HUES64 (cell line): ENCODE measurements around the gene MYCBPAP.

Source experiments
- H3K27ac ChIP-seq: 2 replicates; pipeline ENCODE4 v1.7.0; 2013; ENCODE audit warnings: low read depth, low read length, inconsistent platforms
- H3K27me3 ChIP-seq: 2 replicates; pipeline ENCODE4 v1.6.1; 2013; ENCODE audit warnings: mild to moderate bottlenecking, low read length; ENCODE audit not compliant: insufficient read depth
- H3K36me3 ChIP-seq: 2 replicates; pipeline ENCODE4 v1.6.1; 2013; ENCODE audit warnings: mild to moderate bottlenecking, low read length; ENCODE audit not compliant: insufficient read depth
- H3K4me1 ChIP-seq: 2 replicates; pipeline ENCODE4 v1.6.1; 2013; ENCODE audit warnings: mild to moderate bottlenecking, low read length, moderate library complexity; ENCODE audit not compliant: insufficient read depth
- H3K4me3 ChIP-seq: 2 replicates; pipeline ENCODE4 v1.5.1; 2013; ENCODE audit warnings: mild to moderate bottlenecking, low read length, moderate library complexity
- H3K9ac ChIP-seq: 2 replicates; pipeline ENCODE4 v1.6.1; 2013; ENCODE audit warnings: mild to moderate bottlenecking, low read depth, low read length
- H3K9me3 ChIP-seq: 2 replicates; pipeline ENCODE4 v1.6.1; 2013; ENCODE audit warnings: low read depth, low read length; ENCODE audit not compliant: insufficient read depth
- WGBS: fragments of 150-250, 120-280 bp; methylation state at CpG from one replicate; pipeline ENCODE4 v1.1.7; 2013; ENCODE audit warnings: missing lambda C conversion rate; 5-methylcytosine and 5-hydroxymethylcytosine counted together

MYCBPAP gene

GRCh38 chr17:50560931-50561745 is 52.9 kb downstream of the MYCBPAP start:
- Histone ChIP-seq H3K36me3 (no peaks in the 10 kb centered on the region), H3K4me3 (peak overlapping the region; percentile 49), H3K27me3 (peaks cover 85% of the 10 kb centered on the region), H3K27ac (no peak overlapping the region; the same call in 1 of the 2 replicates), H3K9ac (no peak overlapping the region), H3K4me1 (peaks cover 16% of the 10 kb centered on the region), H3K9me3 (no peaks in the 10 kb centered on the region)
- under 1% methylated on average over 88 of the region's 88 CpGs for WGBS

GRCh38 chr17:50561746-50562141 is 53.5 kb downstream of the MYCBPAP start:
- 1% methylated on average over 9 of the region's 27 CpGs for WGBS
- H3K27me3 ChIP-seq, result peaks cover 89% of the 10 kb centered on the region
- H3K4me3 ChIP-seq, result peak overlapping the region; percentile 43
- no peak overlapping the region for H3K9ac ChIP-seq
- H3K36me3 ChIP-seq, result no peaks in the 10 kb centered on the region
- peaks cover 16% of the 10 kb centered on the region for H3K4me1 ChIP-seq
- H3K27ac ChIP-seq, result no peak overlapping the region
- no peaks in the 10 kb centered on the region for H3K9me3 ChIP-seq

- WGBS, result 4% methylated on average over 22 of the region's 22 CpGs
- no peaks in the 10 kb centered on the region for H3K9me3 ChIP-seq
- H3K36me3 ChIP-seq, result no peaks in the 10 kb centered on the region
- peaks cover 87% of the 10 kb centered on the region for H3K27me3 ChIP-seq
- H3K27ac ChIP-seq, result no peak overlapping the region
- H3K4me3 ChIP-seq, result peak overlapping the region; percentile 43
- H3K4me1 ChIP-seq, result peaks cover 16% of the 10 kb centered on the region
- no peak overlapping the region for H3K9ac ChIP-seq
These were observed 54.2 kb downstream of the MYCBPAP start for GRCh38 chr17:50562242-50563091.

DNA sequence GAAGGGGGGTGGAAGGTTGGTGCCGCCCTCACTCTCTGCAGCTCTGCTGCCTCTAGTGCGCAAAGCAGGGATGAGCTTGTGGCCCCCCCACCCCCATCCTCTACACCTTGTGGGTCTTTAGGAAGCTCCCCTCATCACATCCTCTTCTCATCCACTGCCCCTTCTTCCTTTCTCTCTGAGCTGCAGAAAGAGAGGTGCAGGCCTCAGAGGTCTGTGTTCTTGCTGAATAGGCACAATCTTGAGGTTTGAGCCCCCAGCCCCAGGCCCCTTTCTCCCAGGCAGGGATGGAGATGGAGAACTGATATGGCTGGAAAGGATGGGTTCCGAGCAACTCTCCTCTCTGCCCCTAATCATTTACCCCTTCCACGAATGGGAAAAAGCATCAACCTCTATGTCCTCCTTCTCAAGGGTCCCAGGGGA is 54.9 kb downstream of the MYCBPAP start:
- peaks cover 85% of the 10 kb centered on the region for H3K27me3 ChIP-seq
- no peaks in the 10 kb centered on the region for H3K36me3 ChIP-seq
- H3K9ac ChIP-seq, result no peak overlapping the region
- H3K9me3 ChIP-seq, result no peaks in the 10 kb centered on the region
- WGBS, result 15% methylated on average over 3 of the region's 4 CpGs
- H3K4me3 ChIP-seq, result peak overlapping the region; percentile 43; the same call in 1 of the 2 replicates
- H3K27ac ChIP-seq, result no peak overlapping the region
- H3K4me1 ChIP-seq, result peaks cover 16% of the 10 kb centered on the region

DNA sequence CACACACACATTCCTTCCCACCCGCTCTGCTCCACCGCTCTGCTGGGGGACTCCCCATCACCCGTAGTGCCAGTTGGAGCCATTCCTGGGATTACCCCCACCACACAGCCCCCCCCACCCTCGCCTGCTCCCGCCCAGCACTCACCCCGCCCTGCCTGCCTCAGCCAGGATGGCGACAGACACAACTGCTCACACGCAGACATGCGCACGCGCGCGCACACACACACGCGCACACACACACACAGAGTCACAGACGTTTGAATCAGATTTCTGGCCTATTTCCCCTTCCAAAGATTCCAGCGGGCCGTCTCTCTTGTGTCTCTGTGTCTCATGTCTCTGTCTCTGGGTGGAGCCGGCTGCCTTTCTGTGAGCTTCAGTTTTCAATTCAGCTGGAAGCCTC is 56.7 kb downstream of the MYCBPAP start:
- Histone ChIP-seq H3K9me3 (no peaks in the 10 kb centered on the region), H3K4me1 (peaks cover 17% of the 10 kb centered on the region), H3K27ac (no peak overlapping the region), H3K4me3 (peak overlapping the region; percentile 26; the same call in 1 of the 2 replicates), H3K9ac (no peak overlapping the region), H3K27me3 (peaks cover 68% of the 10 kb centered on the region), H3K36me3 (no peaks in the 10 kb centered on the region)
- WGBS, result 54% methylated on average over 19 of the region's 19 CpGs

DNA sequence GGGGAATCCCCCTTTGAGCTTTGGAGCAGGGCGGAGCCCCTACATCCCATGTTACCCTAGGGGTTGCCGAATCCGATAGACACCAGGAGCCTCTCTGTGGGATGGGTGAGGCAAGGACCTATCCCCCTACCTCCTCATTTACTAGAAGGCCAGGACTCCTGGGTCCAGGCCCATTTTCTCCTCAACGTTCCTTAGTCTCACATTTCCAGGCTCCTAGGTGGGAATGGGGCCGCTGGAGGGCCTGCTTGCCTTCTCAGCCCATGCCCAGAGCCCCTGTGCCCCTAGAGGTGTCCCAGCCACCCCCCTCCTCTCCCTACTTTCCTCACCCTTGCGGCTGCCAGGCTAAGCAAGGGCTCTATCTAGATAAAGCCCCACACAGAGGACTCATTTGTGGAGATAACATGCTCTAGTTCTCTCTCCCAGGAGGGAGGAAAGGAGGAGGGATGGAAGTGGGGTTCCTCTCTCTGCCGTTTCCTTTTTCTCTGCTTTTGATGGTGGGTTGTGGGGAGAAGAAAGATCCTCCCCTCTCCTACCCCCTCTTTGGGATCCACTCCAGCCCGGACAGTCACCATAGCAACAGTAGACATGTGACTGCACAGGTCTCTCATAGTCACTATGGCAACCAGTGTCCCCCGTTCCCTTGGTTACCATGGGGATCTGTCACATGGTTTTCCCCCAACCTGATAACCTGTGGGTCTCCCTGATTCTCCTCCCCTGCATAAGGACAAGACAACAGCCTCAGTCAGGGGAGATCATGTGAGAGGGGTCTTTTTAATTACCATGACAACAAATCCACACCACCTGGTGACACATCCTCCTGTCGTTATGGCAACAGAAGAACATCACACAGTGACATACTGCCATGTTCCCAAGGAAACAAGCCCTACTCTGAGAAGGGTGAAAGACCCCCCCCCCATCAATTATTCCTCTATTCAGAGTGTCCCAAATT is 57.4 kb downstream of the MYCBPAP start:
- Histone ChIP-seq H3K27me3 (peaks cover 68% of the 10 kb centered on the region), H3K9me3 (no peaks in the 10 kb centered on the region), H3K9ac (no peak overlapping the region), H3K4me3 (no peak overlapping the region), H3K27ac (no peak overlapping the region), H3K4me1 (peaks cover 23% of the 10 kb centered on the region), H3K36me3 (no peaks in the 10 kb centered on the region)
- WGBS, result 43% methylated on average over 6 of the region's 10 CpGs

DNA sequence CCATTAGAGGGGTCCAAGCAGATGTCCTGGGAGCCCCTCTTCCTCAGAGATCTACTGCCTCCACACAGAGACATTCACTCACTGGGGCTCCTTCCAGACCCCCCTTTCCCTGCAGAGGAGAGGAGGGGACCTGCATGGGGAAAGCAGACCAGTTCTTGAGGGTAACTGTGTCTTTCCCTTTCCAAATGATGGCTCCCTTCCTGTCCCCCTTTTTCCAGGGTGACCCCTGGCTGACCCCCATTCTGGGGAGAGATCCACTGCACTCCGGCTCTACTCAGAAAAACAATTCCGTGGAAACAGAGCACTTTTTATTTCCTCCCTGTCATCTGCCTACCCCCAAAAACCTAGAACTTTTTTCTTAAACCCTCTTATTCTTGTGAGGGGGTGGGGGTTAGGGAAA is 58.6 kb downstream of the MYCBPAP start:
- no peak overlapping the region for H3K27ac ChIP-seq
- peaks cover 23% of the 10 kb centered on the region for H3K4me1 ChIP-seq
- no peak overlapping the region for H3K4me3 ChIP-seq
- H3K27me3 ChIP-seq, result peaks cover 58% of the 10 kb centered on the region
- no peaks in the 10 kb centered on the region for H3K9me3 ChIP-seq
- 74% methylated on average over 2 of the region's 2 CpGs for WGBS
- H3K9ac ChIP-seq, result no peak overlapping the region
- H3K36me3 ChIP-seq, result no peaks in the 10 kb centered on the region

DNA sequence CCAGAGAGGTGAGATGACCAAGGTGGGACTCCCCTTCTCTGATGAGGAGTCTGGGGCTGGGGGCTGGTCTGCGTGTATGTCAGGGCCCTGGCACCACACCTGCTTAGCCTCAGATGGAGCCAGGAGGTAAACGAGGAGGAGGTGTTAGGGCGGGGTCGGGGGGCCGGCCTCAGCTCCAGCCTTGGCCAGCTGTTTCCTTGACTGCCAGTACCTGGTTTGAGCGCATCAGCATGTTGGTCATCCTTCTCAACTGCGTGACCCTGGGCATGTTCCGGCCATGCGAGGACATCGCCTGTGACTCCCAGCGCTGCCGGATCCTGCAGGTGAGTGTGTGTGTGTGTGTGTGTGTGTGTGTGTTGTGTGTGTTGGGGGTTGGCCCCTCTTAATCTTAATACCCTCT is 60.4 kb downstream of the MYCBPAP start:
- 92% methylated on average over 12 of the region's 12 CpGs for WGBS
- H3K27ac ChIP-seq, result no peak overlapping the region
- H3K36me3 ChIP-seq, result no peaks in the 10 kb centered on the region
- H3K27me3 ChIP-seq, result peaks cover 41% of the 10 kb centered on the region
- H3K4me3 ChIP-seq, result no peak overlapping the region
- H3K9me3 ChIP-seq, result no peaks in the 10 kb centered on the region
- H3K9ac ChIP-seq, result no peak overlapping the region
- H3K4me1 ChIP-seq, result peaks cover 11% of the 10 kb centered on the region

DNA sequence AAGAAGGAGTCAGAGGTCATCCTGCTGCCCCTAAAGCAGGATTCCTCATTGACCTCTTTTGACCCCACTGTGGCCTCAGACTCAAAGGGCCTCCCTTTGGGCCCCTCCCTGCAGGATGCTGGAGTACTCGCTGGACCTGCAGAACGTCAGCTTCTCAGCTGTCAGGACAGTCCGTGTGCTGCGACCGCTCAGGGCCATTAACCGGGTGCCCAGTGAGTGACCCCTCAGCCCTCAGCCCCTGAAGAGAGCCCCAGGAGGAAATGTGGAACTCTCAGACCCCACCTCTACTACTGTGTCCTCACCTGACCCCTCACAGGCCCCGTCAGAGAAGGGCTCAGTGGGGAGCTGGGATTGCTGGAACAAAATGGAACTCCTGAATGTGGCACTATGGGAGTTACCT is 61.4 kb downstream of the MYCBPAP start:
- Histone ChIP-seq H3K4me3 (no peak overlapping the region), H3K27me3 (peaks cover 31% of the 10 kb centered on the region), H3K27ac (no peak overlapping the region), H3K9ac (no peak overlapping the region), H3K9me3 (no peaks in the 10 kb centered on the region), H3K36me3 (no peaks in the 10 kb centered on the region), H3K4me1 (peaks cover 6% of the 10 kb centered on the region; the same call in 1 of the 2 replicates)
- WGBS, result 88% methylated on average over 7 of the region's 7 CpGs

GRCh38 chr17:50570032-50570431 is 61.8 kb downstream of the MYCBPAP start:
- H3K9ac ChIP-seq, result no peak overlapping the region
- peaks cover 27% of the 10 kb centered on the region for H3K27me3 ChIP-seq
- H3K4me3 ChIP-seq, result no peak overlapping the region
- peaks cover 6% of the 10 kb centered on the region; the same call in 1 of the 2 replicates for H3K4me1 ChIP-seq
- WGBS, result 75% methylated on average over 8 of the region's 8 CpGs
- no peaks in the 10 kb centered on the region for H3K36me3 ChIP-seq
- H3K27ac ChIP-seq, result no peak overlapping the region
- H3K9me3 ChIP-seq, result no peaks in the 10 kb centered on the region
